ENCODE measurements around the gene SGIP1. TPM values are rescaled to one million over a fixed set of nuclear protein-coding genes. Genes with fewer than 3 reads are reported as not detected.
"Not testable (repeated sequence)": the region's sequence is repeated elsewhere in the genome, so short reads cannot be mapped to it uniquely, and the experiment has no call there.

SGIP1 gene
- total RNA-seq, 1 experiment from 2014 or later = 0.37 TPM

DNA sequence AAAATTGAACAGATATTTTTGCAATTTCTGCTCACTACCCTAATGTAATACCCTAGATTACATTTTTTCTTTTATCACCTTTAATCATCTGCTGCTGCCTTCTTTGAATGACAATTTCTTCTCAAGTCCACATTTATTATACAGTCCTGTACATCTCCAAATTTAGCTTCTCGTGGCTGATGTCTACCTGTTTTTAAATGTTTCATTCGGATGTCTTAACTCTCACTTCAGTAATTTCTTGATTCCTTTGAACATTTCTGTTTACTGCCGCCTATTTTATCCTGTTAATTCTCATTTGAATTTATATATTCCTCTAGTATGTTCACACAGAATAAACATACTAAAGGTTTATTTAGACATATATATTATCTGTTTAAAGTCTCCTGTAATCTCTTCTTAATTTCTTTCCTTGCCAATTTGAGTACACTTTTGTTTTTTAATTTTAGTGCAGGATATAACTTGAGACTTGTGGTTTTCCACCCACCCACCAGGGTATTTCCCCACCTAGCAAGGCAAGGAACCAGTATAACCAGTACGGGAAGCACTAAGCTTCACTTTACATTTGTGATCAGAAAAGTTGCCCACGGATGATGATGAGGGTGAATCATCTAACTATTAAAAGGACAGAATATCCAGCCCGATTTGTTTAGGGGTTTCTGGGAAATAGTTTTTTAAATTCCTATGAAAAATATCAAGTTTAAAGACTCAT lies 254.4 kb downstream of the SGIP1 start:
- in situ Hi-C loops (cut with HindIII; ENCODE audit: low pct_unique_long_range_greater_than_20kb, low sequenced_read_pairs) = no loop called here
- no peak for DNase-seq (ENCODE audit: low read depth, low spot score)

DNA sequence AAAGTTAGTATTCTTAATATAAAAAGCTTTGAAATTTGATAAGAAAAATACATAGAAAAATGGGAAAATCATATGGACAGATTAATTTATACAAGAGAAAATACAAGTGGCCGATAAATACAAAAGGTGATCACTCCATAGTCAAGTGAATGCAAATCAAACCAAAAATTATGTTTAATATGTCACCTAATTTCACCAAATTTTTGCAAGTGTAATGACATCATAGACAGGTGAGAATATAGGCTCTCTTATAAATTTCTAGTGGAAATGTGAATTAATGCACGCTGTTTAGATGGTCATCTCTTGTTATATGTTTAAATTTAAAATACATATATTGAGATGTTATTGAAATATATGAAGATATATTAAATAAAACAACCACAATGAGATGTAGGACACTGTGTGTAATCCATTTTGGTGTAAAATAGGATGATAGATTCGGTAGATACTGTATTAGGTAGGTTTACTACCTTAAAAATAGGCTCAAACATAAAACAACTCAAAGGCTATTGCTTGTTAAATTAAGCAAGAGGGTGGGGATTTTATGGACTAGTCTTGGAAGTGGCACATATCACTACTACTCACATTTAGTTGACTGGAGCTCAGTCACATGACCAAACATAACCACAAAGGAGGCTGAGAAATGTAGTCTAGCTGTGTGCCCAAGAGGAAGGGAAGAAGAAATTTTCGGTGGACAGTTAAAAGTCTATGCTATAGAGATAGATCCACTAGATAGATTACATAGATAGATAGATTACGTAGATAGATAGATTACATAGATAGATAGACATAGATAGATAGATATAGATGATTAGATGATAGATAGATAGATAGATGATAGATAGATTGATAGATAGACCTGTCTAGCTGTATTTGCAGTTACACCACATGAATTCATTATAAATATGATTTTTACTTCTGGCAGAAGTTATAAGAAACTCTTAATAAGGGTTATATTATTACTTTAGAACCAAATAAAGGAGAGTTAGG lies 258.0 kb downstream of the SGIP1 start:
- no peak for DNase-seq (ENCODE audit: low read depth, low spot score)

GRCh38 chr1:66795839-66796238 lies 261.9 kb downstream of the SGIP1 start:
- DNase-seq (ENCODE audit: low read depth, low spot score); in situ Hi-C loops (cut with HindIII; ENCODE audit: low pct_unique_long_range_greater_than_20kb, low sequenced_read_pairs): not testable (repeated sequence)

More for the DNA sequence above, 258.0 kb downstream of the SGIP1 start:
- in situ Hi-C loops (cut with HindIII; ENCODE audit: low pct_unique_long_range_greater_than_20kb, low sequenced_read_pairs) = no loop called here

Small RNAs within 50 kb of the gene (small RNA-seq; reads per million reads assigned to genes)
- 0 reads per million in 2 experiments for gene MIR3117

Other genes starting within 250 kb of the SGIP1 start
- gene DYNLT5, start 218.3 kb downstream of the SGIP1 start, total RNA-seq (2014; rRNA removed; shearing (Covaris generic)) = not detected in 2 replicates